Esophagus squamous epithelium (tissue), 4 donors: ENCODE data around the gene DNMT3L.

Experiments used
- POLR2A ChIP-seq, 4 donors: fragments of 450-650 bp; IDR thresholded peaks; one replicate each; pipeline ENCODE4 v1.6.1; 2017; ENCODE audit warnings: antibody characterized with exemption in 4 of 4, mild to moderate bottlenecking in 4 of 4, moderate library complexity in 3 of 4
- TF ChIP-seq, protein P1 (sequence below), 6 experiments: fragments of 450-650 bp in 4 of 6; fragments of 200-600 bp in 2 of 6; sonication (generic) in 2 of 6; IDR thresholded peaks; one replicate each; pipeline ENCODE4 v1.5.1; 2016 to 2019; ENCODE audit warnings: antibody characterized with exemption in 6 of 6, mild to moderate bottlenecking in 4 of 6, moderate library complexity in 4 of 6

DNA sequence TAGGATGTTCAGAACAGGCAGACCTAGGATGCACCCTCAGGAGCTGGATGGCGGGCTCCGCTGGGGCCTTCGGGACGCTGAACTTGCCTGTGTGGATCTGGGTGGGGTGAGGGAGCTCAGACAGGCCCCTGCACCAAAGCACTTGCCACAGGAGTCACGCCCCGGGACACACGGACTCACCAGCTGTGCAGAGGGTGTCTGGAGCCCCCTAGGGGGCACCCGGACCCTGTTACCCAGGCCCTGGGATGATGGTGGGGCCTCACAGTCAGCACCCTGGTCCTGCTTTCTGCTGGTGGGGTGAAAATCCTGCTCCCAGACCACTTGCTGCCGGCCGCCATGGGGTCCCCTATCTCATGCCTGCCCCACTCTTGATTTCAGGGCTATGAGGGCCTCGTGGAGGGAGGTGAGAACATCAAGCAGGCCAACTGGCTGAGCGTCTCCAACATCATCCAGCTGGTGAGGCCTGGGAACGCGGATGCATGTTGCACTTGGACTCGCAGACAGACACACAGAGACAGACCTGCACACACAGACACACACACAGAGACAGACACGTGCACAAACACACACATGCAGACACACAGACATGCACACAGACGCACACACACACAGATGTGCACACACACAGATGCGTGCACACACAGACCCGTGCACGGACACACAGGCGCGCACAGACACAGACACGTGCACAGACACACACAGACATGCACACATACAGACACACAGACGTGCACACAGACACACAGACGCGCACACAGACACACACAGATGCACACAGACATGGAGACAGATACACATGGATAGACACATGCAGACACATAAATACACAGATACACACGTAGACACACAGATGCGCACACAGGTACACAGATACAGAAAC, 49.2 kb upstream of the DNMT3L start:
- no peak for TF ChIP-seq POLR2A (IDR thresholded peaks at IDR 0.05)
- TF ChIP-seq, protein P1, sequence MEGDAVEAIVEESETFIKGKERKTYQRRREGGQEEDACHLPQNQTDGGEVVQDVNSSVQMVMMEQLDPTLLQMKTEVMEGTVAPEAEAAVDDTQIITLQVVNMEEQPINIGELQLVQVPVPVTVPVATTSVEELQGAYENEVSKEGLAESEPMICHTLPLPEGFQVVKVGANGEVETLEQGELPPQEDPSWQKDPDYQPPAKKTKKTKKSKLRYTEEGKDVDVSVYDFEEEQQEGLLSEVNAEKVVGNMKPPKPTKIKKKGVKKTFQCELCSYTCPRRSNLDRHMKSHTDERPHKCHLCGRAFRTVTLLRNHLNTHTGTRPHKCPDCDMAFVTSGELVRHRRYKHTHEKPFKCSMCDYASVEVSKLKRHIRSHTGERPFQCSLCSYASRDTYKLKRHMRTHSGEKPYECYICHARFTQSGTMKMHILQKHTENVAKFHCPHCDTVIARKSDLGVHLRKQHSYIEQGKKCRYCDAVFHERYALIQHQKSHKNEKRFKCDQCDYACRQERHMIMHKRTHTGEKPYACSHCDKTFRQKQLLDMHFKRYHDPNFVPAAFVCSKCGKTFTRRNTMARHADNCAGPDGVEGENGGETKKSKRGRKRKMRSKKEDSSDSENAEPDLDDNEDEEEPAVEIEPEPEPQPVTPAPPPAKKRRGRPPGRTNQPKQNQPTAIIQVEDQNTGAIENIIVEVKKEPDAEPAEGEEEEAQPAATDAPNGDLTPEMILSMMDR (IDR thresholded peaks at IDR 0.05) = no peak
